ENCODE data around the gene PIGO. TPM values are rescaled to one million over a fixed set of nuclear protein-coding genes. Genes with fewer than 3 reads are reported as not detected.
A peak's percentile ranks its signal among the peaks of the same experiment; 100 is the strongest.

The PIGO gene
- total RNA-seq, 2 experiments from 2014 or later: 30.8 to 31.4 TPM

DNA sequence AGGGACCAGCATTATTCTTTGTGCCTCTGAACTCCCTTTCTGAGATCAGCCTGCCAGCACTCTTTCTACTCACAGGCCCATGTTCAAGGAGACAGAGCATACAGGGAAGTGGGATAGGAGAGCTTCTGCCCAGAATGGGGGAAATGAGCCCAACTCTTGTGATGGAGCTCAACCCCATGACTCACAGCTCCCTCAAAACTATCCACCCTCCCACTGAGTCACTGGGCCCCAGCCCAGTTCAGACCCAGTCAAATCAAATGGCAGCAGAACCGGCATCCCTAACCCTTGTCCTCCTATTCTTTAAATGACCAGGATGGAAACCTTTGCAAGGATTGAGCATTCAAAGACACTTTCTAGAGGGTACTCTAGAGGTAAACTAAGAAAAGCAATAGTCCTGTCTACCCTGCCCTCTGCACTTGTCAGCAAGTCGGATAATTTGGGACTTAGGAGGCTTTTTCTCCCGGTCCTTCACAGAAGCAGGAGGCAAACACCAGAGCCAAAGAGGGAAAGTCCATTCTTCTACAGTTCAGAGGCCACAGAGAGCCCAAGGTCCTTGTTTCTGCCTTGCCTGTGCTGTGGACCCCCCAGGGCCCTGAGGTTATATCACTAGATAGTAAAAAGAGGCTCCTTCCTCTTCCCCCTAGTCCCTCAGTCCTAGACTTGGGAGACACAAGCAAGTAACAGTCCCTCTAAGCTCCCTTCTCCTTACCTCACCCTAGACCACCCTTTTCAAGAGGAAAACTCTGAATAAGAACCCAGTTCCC, 16.0 kb upstream of the PIGO start:
- POLR2A ChIA-PET: interaction anchor here (0.7 to 2.3 kb wide), 5 partner anchors 10 to 49 kb away, joined by 3 to 17 read pairs (median 7); partner anchors contain the start of genes FANCG, STOML2 and VCP
- ATAC-seq (ENCODE audit: low read depth) (no peak), DNase-seq (no peak)
- H3K9me3 Mint-ChIP-seq: no peaks in the 10 kb centered on the region
- H3K4me1 Mint-ChIP-seq: peaks cover 54% of the 10 kb centered on the region
- peaks cover 7% of the 10 kb centered on the region for H3K36me3 Mint-ChIP-seq
- H3K27me3 Mint-ChIP-seq: no peaks in the 10 kb centered on the region
- peak overlapping the region; percentile 69 for H3K27ac Mint-ChIP-seq
- peak overlapping the region; percentile 80 for H3K4me3 Mint-ChIP-seq

DNA sequence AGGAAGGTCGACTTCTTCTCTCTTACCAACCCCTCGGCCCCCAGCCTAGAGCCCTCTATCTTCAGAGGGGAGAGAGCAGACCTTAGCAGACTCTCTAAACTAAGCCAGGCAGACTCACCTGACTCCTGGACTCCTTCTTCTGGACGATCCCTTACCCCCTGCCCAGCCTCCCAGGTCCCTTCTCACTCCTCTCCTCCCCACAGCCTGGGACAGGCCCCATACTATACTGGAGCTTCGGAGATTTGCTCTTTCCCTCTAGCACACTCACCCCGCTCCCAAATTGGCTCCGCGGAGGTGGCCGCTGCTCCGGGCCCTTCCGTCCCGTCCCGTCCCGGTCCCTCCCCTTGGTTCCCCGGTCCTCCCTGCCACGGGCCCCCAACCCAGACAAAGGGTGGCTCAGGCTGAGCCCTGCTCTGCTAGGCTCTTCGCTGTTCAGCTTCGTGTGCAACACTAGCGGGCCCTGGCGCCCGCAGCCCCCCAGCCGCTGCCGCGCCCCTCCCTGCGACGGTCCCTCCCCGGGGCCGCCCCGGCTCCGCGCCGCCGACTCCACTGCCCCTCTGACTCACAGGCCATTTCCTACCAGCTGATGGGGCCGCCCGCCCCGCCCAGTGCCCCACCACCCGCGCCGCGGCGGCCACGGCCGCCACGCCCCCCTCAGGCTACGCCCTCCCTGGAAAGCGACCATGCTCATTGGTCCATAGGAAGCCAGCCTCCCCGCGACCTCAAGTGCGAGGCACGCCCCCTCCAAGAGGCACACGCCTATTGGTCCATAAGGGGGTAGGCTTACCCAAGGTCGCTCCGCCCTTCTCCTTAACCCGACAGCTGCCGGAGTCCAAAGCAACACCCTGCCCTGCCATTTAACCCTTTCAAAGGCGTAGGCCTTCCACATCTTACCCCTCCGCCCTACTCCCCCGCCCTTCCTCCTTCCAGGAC, 14.9 kb upstream of the PIGO start:
- DNase-seq: peak; percentile 90
- POLR2A ChIA-PET: interaction anchor here (0.6 to 2.3 kb wide), 10 partner anchors 8 to 554 kb away, joined by 3 to 17 read pairs (median 4); partner anchors contain the start of genes FANCG, PIGO, STOML2 and VCP
- Mint-ChIP-seq H3K27ac (peak overlapping the region; percentile 69), H3K4me1 (peaks cover 47% of the 10 kb centered on the region), H3K36me3 (peaks cover 7% of the 10 kb centered on the region), H3K9me3 (no peaks in the 10 kb centered on the region), H3K4me3 (peak overlapping the region; percentile 80), H3K27me3 (no peaks in the 10 kb centered on the region)
- ATAC-seq (ENCODE audit: low read depth): peak; percentile 64

DNA sequence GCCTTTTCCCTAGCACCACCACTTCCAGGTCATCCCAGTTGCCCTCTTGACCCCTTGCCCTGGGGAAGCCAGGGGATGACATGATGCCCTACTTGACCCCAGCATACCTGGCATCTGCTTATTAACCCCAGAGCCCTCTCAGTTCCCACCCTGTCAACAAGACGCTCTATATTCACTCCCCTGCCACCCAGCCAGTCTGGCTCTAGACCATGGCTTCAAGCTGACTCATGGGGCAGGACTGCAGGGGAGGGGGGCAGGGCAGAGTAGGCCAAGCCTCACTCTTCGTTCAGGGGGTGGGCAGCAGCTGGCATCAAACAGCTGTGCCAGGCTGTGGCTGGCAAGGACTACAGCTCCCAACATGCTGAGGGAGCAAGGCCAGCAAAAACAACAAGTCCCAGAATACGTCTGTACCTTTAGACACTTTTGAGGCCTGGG, 14.0 kb upstream of the PIGO start:
- POLR2A ChIA-PET: interaction anchor here (1.3 to 2.3 kb wide), 4 partner anchors 7 to 494 kb away, joined by 3 to 17 read pairs (median 12); partner anchors contain the start of genes FANCG, STOML2 and VCP
- Mint-ChIP-seq H3K4me1 (peaks cover 43% of the 10 kb centered on the region), H3K4me3 (peak overlapping the region; percentile 80)

DNA sequence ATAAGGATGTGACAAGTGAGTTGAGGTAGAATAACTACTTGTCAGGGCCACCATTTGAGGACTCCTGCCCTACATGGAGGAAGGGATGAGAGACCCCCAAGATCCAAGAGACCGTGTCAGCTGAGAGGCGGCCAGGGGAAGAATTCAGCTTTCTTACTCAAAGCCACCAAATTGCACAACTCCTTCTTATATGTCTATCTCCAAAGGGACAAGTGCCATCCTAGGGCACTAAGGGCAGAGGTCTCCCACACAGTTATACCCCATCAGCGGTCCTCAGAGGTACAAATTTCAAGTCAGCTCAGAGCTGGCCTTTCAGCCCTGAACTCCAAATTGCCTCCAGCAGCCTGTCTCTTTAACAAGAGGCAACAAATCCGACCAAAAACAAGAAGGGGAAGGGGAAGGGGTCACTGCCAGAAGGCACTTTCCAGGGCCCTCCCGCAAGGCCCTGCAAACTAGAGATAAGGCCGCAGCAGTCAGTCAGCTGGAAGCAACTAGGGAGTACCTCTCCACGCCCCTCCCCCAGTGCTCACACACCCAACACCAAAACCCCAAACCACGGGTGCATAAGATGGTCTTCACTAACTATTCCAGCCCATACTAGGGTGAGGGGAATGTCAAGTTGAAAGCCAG, 12.7 kb upstream of the PIGO start:
- Mint-ChIP-seq H3K9me3 (no peaks in the 10 kb centered on the region), H3K36me3 (peaks cover 15% of the 10 kb centered on the region), H3K4me3 (no peak overlapping the region), H3K27ac (no peak overlapping the region), H3K27me3 (no peaks in the 10 kb centered on the region), H3K4me1 (peaks cover 34% of the 10 kb centered on the region)
- POLR2A ChIA-PET: no interaction called here
- DNase-seq (no peak), ATAC-seq (ENCODE audit: low read depth) (no peak)

More for the DNA sequence above, 14.0 kb upstream of the PIGO start:
- Mint-ChIP-seq H3K27me3 (no peaks in the 10 kb centered on the region), H3K9me3 (no peaks in the 10 kb centered on the region), H3K36me3 (peaks cover 13% of the 10 kb centered on the region), H3K27ac (no peak overlapping the region)
- no peak for DNase-seq
- no peak for ATAC-seq (ENCODE audit: low read depth)

DNA sequence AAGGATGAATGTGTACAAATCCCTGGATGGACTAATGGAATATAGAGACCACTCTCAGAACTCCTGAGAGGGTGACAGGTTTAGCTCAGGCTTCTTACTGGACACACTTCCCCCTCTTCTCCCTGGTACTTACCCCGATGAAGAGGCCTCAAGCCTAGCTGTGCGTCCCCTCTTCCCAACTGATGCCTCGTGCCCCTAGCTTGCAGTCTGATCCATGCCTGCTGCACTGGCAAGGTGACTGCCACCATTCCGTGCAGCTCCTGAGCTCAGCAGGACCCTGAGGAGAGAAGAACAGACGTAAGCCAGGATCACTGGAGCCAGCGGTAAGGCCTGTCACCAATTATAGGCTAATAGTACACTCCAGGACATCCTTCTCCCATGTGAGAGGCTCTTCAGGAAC, 12.1 kb upstream of the PIGO start:
- POLR2A ChIA-PET: no interaction called here
- Mint-ChIP-seq H3K27ac (no peak overlapping the region), H3K4me3 (no peak overlapping the region)

DNA sequence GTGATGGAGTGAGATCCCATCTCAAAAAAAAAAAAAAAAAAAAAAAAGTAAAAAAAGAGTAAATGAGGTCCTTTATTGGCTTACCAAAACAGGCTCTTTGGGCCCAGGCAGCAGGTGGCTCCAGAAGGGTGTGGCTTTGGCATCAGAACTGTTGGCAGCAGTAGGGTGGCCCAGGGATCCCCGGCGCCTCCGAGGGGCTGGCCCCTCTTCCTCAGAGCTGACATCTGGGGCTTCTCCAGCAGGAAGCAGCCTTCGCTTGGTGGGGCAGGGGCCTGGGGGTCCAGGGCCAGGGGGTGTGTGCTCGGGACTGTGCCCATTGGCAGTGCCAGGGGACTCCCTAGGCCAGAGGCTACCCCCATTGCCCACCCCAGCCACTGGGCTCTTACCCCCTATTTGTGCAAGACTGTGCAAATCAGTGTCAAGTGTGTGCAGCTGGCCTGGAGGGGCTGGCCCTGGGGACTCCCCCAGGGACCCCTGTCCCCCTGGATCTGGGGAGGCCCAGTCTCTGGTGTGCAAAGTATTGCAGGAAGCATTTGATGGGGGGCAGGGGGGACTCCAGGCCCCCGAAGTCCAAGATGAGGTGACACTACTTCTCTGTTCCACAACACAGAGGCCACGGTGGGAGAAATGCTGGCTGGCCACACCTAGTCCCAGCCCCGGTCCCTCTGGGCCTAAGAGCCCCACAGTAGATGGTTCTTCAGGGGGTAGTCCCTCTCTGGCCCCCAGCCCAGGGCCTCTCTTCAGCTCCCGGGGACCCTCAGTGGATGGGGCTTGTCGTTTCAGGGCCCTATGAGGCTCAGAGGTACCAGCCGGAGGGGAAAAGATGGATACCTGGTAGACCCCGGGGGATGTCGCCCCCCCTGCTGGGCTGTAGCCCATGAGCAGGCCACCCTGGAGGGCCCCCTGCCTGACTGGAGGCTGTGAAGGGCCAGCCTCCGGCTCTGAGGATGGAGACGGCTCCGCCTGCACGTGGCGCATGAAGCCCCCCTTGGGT, 11.2 kb upstream of the PIGO start:
- ATAC-seq (ENCODE audit: low read depth): no peak

More for the DNA sequence above, 12.1 kb upstream of the PIGO start:
- no peaks in the 10 kb centered on the region for H3K27me3 Mint-ChIP-seq
- ATAC-seq (ENCODE audit: low read depth): no peak
- no peaks in the 10 kb centered on the region for H3K9me3 Mint-ChIP-seq
- DNase-seq: no peak
- peaks cover 10% of the 10 kb centered on the region for H3K36me3 Mint-ChIP-seq
- H3K4me1 Mint-ChIP-seq: peaks cover 31% of the 10 kb centered on the region

DNA sequence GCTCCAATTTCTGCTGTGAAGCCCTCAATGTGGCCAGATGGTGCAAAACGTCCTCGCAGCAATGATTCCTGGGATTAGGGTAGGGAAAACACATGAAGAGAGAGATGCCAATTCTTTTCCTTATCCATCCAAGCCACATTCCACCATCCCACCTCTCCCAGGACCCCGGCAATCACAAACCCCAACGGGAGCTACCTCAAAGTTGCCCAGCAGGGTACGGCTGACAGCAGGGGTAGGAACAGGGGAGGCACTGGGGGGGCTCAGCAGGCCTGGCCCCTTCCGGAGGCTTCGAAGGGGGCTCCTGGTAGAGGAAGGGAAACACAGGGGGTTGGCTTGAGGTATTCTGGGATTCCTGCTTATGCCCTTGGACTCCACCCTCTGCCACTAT, 9.9 kb upstream of the PIGO start:
- ATAC-seq (ENCODE audit: low read depth): no peak
- H3K4me1 Mint-ChIP-seq: peaks cover 34% of the 10 kb centered on the region
- no peak overlapping the region for H3K27ac Mint-ChIP-seq
- H3K9me3 Mint-ChIP-seq: no peaks in the 10 kb centered on the region
- POLR2A ChIA-PET: interaction anchor here (0.5 kb wide), 1 partner anchor 22 kb away, joined by 4 read pairs; no protein-coding TSS in a partner anchor
- peaks cover 13% of the 10 kb centered on the region for H3K36me3 Mint-ChIP-seq
- H3K4me3 Mint-ChIP-seq: no peak overlapping the region
- DNase-seq: no peak
- H3K27me3 Mint-ChIP-seq: no peaks in the 10 kb centered on the region

More for the DNA sequence above, 11.2 kb upstream of the PIGO start:
- DNase-seq: no peak
- Mint-ChIP-seq H3K36me3 (peaks cover 10% of the 10 kb centered on the region), H3K27ac (no peak overlapping the region), H3K4me3 (no peak overlapping the region), H3K9me3 (no peaks in the 10 kb centered on the region), H3K4me1 (peaks cover 34% of the 10 kb centered on the region), H3K27me3 (no peaks in the 10 kb centered on the region)
- POLR2A ChIA-PET: no interaction called here

DNA sequence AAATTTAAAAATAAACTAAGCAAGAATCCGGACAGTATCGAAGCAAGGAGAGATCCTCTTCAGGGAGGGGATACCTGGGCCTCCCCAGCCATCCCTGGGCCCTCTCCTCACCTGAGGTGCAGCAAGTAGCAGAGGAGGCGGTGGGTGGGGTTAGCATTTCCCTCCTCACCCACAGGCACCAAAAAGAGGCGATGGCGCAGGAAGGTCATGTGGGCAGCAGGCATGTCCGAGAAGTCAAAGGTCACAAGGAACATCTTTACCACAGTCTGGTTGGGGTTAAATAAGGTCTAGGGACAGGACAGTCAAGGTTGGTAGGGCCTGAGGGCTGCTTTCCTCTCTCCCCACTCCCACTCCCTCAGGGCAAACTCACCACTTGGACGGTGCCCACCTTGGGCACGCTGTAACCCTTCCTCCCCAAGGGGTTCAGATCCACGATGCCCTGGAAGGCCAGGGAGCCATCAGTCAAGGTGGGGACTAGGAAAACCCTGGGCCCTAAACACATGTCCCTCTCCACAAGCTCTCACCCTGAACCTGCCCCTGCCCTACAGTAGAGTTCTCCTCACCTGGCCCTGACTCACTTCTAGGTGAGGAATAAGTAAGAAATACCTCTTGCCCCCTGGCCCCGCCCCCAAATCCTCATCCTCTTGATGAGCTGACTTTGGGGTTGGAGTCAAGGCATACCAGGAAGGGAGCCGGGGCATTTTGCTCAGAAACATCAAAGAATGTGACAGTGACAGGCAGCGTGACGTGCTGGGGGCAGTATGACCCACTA, 9.4 kb upstream of the PIGO start:
- ATAC-seq (ENCODE audit: low read depth) (no peak), DNase-seq (no peak)
- Mint-ChIP-seq H3K27me3 (no peaks in the 10 kb centered on the region), H3K27ac (no peak overlapping the region), H3K4me3 (no peak overlapping the region), H3K9me3 (no peaks in the 10 kb centered on the region), H3K4me1 (peaks cover 36% of the 10 kb centered on the region), H3K36me3 (peaks cover 16% of the 10 kb centered on the region)
- POLR2A ChIA-PET: interaction anchor here (4.5 kb wide), 1 partner anchor 9 kb away, joined by 47 read pairs; the partner anchor contains the start of gene ATOSB

DNA sequence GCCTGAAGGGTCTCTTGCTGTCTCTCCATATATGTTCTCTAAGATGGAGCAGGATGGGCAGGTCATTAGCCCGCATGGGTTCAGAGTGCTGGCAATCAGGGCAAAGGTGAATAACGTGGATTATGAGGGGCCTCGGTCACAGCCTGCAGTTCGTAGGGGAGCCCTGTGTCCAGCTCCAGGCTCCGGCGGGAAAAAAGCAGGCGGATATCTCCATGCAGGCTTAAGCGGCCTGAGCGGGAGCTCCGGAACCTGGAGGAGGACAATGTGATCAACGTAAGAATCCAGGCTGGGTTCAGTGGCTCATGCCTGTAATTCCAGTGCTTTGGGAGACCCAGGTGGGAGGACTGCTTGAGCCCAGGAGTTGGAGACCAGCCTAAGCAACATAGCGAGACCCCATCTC, 8.7 kb upstream of the PIGO start:
- Mint-ChIP-seq H3K27ac (no peak overlapping the region), H3K4me3 (no peak overlapping the region), H3K9me3 (no peaks in the 10 kb centered on the region), H3K36me3 (peaks cover 20% of the 10 kb centered on the region), H3K27me3 (no peaks in the 10 kb centered on the region), H3K4me1 (peaks cover 31% of the 10 kb centered on the region)
- DNase-seq (no peak), ATAC-seq (ENCODE audit: low read depth) (no peak)
- POLR2A ChIA-PET: interaction anchor here (4.5 kb wide), 1 partner anchor 10 kb away, joined by 47 read pairs; the partner anchor contains the start of gene ATOSB

DNA sequence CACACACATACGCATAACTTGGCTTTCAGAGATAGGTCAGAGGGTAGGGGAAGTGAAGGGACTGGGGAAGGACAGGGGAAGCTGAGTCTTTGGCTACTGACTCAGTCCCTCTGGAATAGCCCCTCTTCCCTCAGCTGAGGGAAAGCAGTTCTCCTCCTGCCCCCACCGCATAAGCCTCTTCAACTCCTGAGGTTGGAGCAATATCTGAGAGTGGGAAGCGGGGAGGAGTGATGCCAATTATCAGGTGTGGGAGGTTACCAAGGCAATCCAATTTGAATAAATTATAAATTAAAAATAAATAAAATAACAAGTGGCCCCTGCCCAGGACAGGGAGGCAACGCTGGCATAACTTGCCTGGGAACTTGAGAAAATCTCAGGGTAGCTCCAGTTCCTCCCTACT, 8.2 kb upstream of the PIGO start:
- DNase-seq (no peak), ATAC-seq (ENCODE audit: low read depth) (no peak)
- Mint-ChIP-seq H3K9me3 (no peaks in the 10 kb centered on the region), H3K4me3 (no peak overlapping the region), H3K27ac (no peak overlapping the region), H3K27me3 (no peaks in the 10 kb centered on the region), H3K4me1 (peaks cover 32% of the 10 kb centered on the region), H3K36me3 (peaks cover 23% of the 10 kb centered on the region)
- POLR2A ChIA-PET: interaction anchor here (3.1 to 4.5 kb wide), 2 partner anchors 10 to 25 kb away, joined by 34 to 47 read pairs; partner anchors contain the start of genes ATOSB and FANCG

DNA sequence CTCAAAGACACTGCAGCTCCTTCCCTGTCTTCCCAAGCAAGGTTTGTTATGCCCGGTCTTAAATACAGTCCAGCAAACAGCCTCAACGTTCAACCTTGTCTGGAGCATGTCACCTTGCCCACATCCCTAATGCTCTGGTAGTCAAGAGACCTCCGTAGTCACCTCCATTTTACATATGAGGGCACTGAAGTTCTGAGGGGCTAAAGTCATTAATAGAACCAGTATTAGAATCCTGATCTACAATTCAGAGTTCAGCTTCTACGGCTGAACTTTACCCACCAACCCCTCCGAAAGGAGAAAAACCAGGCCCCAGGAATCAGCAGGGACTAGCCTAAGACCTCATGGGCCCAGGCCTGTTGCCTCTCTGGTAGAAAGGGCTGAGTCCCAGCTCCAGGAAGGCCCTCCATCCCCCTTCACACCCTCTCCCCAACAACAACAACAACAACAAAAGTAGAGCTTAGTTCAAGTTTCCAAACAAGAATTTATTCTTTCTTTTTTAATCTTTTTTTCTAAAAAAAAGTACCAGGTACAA, 7.3 kb upstream of the PIGO start:
- H3K27me3 Mint-ChIP-seq: no peaks in the 10 kb centered on the region
- DNase-seq (no peak), ATAC-seq (ENCODE audit: low read depth) (no peak)
- peak overlapping the region; percentile 95 for H3K27ac Mint-ChIP-seq
- peaks cover 26% of the 10 kb centered on the region for H3K36me3 Mint-ChIP-seq
- peak overlapping the region; percentile 81 for H3K4me3 Mint-ChIP-seq
- peaks cover 31% of the 10 kb centered on the region for H3K4me1 Mint-ChIP-seq
- H3K9me3 Mint-ChIP-seq: no peaks in the 10 kb centered on the region
- POLR2A ChIA-PET: interaction anchor here (1.0 to 4.5 kb wide), 7 partner anchors 8 to 457 kb away, joined by 3 to 47 read pairs (median 15); partner anchors contain the start of genes ATOSB, FANCG, GALT and VCP

All from activated naive CD8-positive, alpha-beta T cell treated with anti-CD3 and anti-CD28 coated beads, Interleukin-2, amount 10 ng/mL, durations not matched to agents 7 days and 5 days (primary cell).